Measurements from ENCODE around the gene SENP1. TPM values are rescaled to one million over a fixed set of nuclear protein-coding genes. Genes with fewer than 3 reads are reported as not detected.

Gene SENP1
- total RNA-seq, 1 experiment from 2014 or later, result 24.5 TPM

GRCh38 chr12:48065041-48065440, 40.8 kb downstream of the SENP1 start:
- intact Hi-C loops (cut with micrococcal nuclease), result no loop called here
- peaks cover 4% of the 10 kb centered on the region for H3K4me1 Mint-ChIP-seq (ENCODE audit: insufficient read depth, unreplicated experiment)
- no peak overlapping the region for H3K27ac Mint-ChIP-seq (ENCODE audit: low read depth, unreplicated experiment)
- no peaks in the 10 kb centered on the region for H3K27me3 Mint-ChIP-seq (ENCODE audit: insufficient read depth, unreplicated experiment)
- no peaks in the 10 kb centered on the region for H3K9me3 Mint-ChIP-seq (ENCODE audit: unreplicated experiment)
- no peak for DNase-seq (ENCODE audit: unreplicated experiment)
- no TSS peak for BruUV-seq (replicated peaks)
- TF ChIP-seq CTCF (IDR thresholded peaks at IDR 0.05; ENCODE audit: unreplicated experiment), result no peak
- ChIA-PET CTCF (no interaction called here), POLR2A (no interaction called here)
- peaks cover 84% of the 10 kb centered on the region for H3K36me3 Mint-ChIP-seq (ENCODE audit: insufficient read depth, unreplicated experiment)
- no peak overlapping the region for H3K4me3 Mint-ChIP-seq (ENCODE audit: unreplicated experiment)

- no peak for TF ChIP-seq CTCF (IDR thresholded peaks at IDR 0.05; ENCODE audit: unreplicated experiment)
- no peak overlapping the region for H3K27ac Mint-ChIP-seq (ENCODE audit: low read depth, unreplicated experiment)
- H3K36me3 Mint-ChIP-seq (ENCODE audit: insufficient read depth, unreplicated experiment), result peaks cover 84% of the 10 kb centered on the region
- no peaks in the 10 kb centered on the region for H3K4me1 Mint-ChIP-seq (ENCODE audit: insufficient read depth, unreplicated experiment)
- ChIA-PET POLR2A (interaction anchor here (0.7 kb wide), 1 partner anchor 101 kb away, joined by 3 read pairs; no protein-coding TSS in a partner anchor), CTCF (interaction anchor here (0.5 kb wide), 1 partner anchor 101 kb away, joined by 3 read pairs; no protein-coding TSS in a partner anchor)
- intact Hi-C loops (cut with micrococcal nuclease), result no loop called here
- DNase-seq (ENCODE audit: unreplicated experiment), result no peak
- no peaks in the 10 kb centered on the region for H3K27me3 Mint-ChIP-seq (ENCODE audit: insufficient read depth, unreplicated experiment)
- no peak overlapping the region for H3K4me3 Mint-ChIP-seq (ENCODE audit: unreplicated experiment)
- H3K9me3 Mint-ChIP-seq (ENCODE audit: unreplicated experiment), result peaks cover 14% of the 10 kb centered on the region
- BruUV-seq (replicated peaks), result no TSS peak
These were observed 42.3 kb downstream of the SENP1 start for GRCh38 chr12:48063530-48063929.

- no peak overlapping the region for H3K4me3 Mint-ChIP-seq (ENCODE audit: unreplicated experiment)
- no peak overlapping the region for H3K27ac Mint-ChIP-seq (ENCODE audit: low read depth, unreplicated experiment)
- H3K9me3 Mint-ChIP-seq (ENCODE audit: unreplicated experiment), result peaks cover 18% of the 10 kb centered on the region
- H3K27me3 Mint-ChIP-seq (ENCODE audit: insufficient read depth, unreplicated experiment), result no peaks in the 10 kb centered on the region
- intact Hi-C loops (cut with micrococcal nuclease), result no loop called here
- peaks cover 77% of the 10 kb centered on the region for H3K36me3 Mint-ChIP-seq (ENCODE audit: insufficient read depth, unreplicated experiment)
- no TSS peak for BruUV-seq (replicated peaks)
- DNase-seq (ENCODE audit: unreplicated experiment), result no peak
- no peak for TF ChIP-seq CTCF (IDR thresholded peaks at IDR 0.05; ENCODE audit: unreplicated experiment)
- ChIA-PET POLR2A (interaction anchor here (0.5 to 1.1 kb wide), 5 partner anchors 56 to 586 kb away, joined by 3 to 4 read pairs (median 3); no protein-coding TSS in a partner anchor), CTCF (interaction anchor here (0.7 to 1.4 kb wide), 3 partner anchors 8 to 12 kb away, joined by 3 to 7 read pairs (median 3); no protein-coding TSS in a partner anchor)
- no peaks in the 10 kb centered on the region for H3K4me1 Mint-ChIP-seq (ENCODE audit: insufficient read depth, unreplicated experiment)
These were observed 43.8 kb downstream of the SENP1 start for GRCh38 chr12:48061938-48062719.

GRCh38 chr12:48060474-48060873, 45.4 kb downstream of the SENP1 start:
- POLR2A ChIA-PET, result interaction anchor here (0.6 kb wide), 1 partner anchor 17 kb away, joined by 3 read pairs; no protein-coding TSS in a partner anchor
- intact Hi-C loops (cut with micrococcal nuclease), result no loop called here
- Mint-ChIP-seq H3K27me3 (ENCODE audit: insufficient read depth, unreplicated experiment) (no peaks in the 10 kb centered on the region), H3K27ac (ENCODE audit: low read depth, unreplicated experiment) (no peak overlapping the region), H3K36me3 (ENCODE audit: insufficient read depth, unreplicated experiment) (peaks cover 62% of the 10 kb centered on the region), H3K4me3 (ENCODE audit: unreplicated experiment) (no peak overlapping the region), H3K4me1 (ENCODE audit: insufficient read depth, unreplicated experiment) (no peaks in the 10 kb centered on the region), H3K9me3 (ENCODE audit: unreplicated experiment) (peaks cover 18% of the 10 kb centered on the region)
- CTCF ChIA-PET, result no interaction called here
- DNase-seq (ENCODE audit: unreplicated experiment), result no peak
- no peak for TF ChIP-seq CTCF (IDR thresholded peaks at IDR 0.05; ENCODE audit: unreplicated experiment)
- BruUV-seq (replicated peaks), result no TSS peak

Measured in MCF 10A (cell line).